ENCODE measurements around the gene GPR25. TPM values are rescaled to one million over a fixed set of nuclear protein-coding genes. Genes with fewer than 3 reads are reported as not detected.

GPR25 gene
- total and polyA plus RNA-seq, 10 of the 15 experiments (the other 5 are each of a cell fraction or from before 2014, with no cell fraction given): not detected

DNA sequence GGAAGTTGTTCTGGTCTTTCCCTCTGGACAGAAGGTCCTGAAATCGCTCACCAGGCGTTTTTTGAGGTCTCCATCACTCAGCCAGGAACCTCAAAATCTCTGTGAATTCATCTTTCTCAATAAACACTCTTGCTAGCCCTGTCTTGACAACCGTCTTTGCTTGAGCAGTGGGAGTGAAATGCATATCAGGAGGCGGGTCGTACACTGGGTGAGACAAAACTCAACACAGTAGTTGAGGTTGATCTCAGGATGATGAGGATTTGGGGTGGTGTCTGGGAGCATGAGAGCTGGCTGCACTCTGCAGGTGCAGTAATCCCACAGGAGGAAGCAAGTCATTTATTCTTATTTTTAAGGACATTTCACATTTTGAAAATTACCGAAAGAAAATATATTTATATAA lies 1.9 kb downstream of the GPR25 start (continued):
- no peak for TF ChIP-seq YY1 (IDR thresholded peaks at IDR 0.05; ENCODE audit: low read depth, low read length)
- no peak for TF ChIP-seq SIX5 (IDR thresholded peaks at IDR 0.05; ENCODE audit: low read depth, low read length, severe bottlenecking)
- TF ChIP-seq NFYB (IDR thresholded peaks at IDR 0.05; ENCODE audit: insufficient read depth, low read depth, low read length): no peak
- no peak for TF ChIP-seq SP1 (IDR thresholded peaks at IDR 0.05; ENCODE audit: low read depth, low read length)

DNA sequence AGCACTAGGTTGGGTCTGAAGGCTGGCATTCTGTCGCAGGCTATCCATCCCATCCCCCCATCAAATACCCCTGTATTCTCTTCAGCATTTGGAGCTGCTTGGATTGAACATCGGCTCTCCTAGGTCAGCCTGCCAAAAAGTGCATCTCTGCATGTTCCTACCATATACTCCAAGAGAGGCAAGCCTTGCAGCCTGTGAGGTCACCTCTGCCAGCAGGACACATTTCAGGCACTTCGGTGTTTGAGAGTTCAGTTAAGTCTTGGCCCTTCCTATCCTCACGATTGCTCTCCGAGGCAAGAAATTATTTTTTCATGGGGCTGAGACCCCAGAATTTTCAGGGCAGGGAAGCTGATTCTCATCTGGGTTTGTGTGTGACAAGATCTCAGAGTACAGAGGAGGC lies 2.6 kb downstream of the GPR25 start:
- BruUV-seq (replicated peaks): no TSS peak
- no peak for FAIRE-seq
- intact Hi-C loops (cut with micrococcal nuclease; ENCODE audit: unreplicated experiment): no loop called here
- TF ChIP-seq ETV6 (conservative IDR thresholded peaks at IDR 0.05 in 1 of 2, IDR thresholded peaks at IDR 0.05 in 1 of 2; ENCODE audit: borderline replicate concordance in 1 of 2, low read depth in 1 of 2) (no peak), IRF4 (IDR thresholded peaks at IDR 0.05; ENCODE audit: low read depth, low read length) (no peak), LARP7 (IDR thresholded peaks at IDR 0.05) (no peak), BHLHE40 (IDR thresholded peaks at IDR 0.05; ENCODE audit: borderline replicate concordance in 1 of 2, low read depth in 2 of 2, low read length in 1 of 2) (no peak), ZNF384 (IDR thresholded peaks at IDR 0.05; ENCODE audit: borderline replicate concordance, low read depth, low read length) (no peak), BRCA1 (IDR thresholded peaks at IDR 0.05; ENCODE audit: low read depth, low read length) (no peak), KLF5 (IDR thresholded peaks at IDR 0.05; ENCODE audit: partially characterized antibody) (no peak), ESRRA (IDR thresholded peaks at IDR 0.05; ENCODE audit: low read length) (no peak), SUPT20H (IDR thresholded peaks at IDR 0.05; ENCODE audit: borderline replicate concordance, control insufficient read depth, low read depth, low read length) (no peak), NFYB (IDR thresholded peaks at IDR 0.05; ENCODE audit: insufficient read depth, low read depth, low read length) (no peak), SREBF1 (IDR thresholded peaks at IDR 0.05; ENCODE audit: low read length) (no peak), MXI1 (IDR thresholded peaks at IDR 0.05; ENCODE audit: low read depth, low read length) (no peak)
- TF ChIP-seq, protein P1, sequence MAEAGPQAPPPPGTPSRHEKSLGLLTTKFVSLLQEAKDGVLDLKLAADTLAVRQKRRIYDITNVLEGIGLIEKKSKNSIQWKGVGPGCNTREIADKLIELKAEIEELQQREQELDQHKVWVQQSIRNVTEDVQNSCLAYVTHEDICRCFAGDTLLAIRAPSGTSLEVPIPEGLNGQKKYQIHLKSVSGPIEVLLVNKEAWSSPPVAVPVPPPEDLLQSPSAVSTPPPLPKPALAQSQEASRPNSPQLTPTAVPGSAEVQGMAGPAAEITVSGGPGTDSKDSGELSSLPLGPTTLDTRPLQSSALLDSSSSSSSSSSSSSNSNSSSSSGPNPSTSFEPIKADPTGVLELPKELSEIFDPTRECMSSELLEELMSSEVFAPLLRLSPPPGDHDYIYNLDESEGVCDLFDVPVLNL (IDR thresholded peaks at IDR 0.05; ENCODE audit: low read depth, low read length): no peak
- TF ChIP-seq, protein P2, sequence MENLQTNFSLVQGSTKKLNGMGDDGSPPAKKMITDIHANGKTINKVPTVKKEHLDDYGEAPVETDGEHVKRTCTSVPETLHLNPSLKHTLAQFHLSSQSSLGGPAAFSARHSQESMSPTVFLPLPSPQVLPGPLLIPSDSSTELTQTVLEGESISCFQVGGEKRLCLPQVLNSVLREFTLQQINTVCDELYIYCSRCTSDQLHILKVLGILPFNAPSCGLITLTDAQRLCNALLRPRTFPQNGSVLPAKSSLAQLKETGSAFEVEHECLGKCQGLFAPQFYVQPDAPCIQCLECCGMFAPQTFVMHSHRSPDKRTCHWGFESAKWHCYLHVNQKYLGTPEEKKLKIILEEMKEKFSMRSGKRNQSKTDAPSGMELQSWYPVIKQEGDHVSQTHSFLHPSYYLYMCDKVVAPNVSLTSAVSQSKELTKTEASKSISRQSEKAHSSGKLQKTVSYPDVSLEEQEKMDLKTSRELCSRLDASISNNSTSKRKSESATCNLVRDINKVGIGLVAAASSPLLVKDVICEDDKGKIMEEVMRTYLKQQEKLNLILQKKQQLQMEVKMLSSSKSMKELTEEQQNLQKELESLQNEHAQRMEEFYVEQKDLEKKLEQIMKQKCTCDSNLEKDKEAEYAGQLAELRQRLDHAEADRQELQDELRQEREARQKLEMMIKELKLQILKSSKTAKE (IDR thresholded peaks at IDR 0.05; ENCODE audit: low read depth, poor library complexity, severe bottlenecking): no peak
- TF ChIP-seq, protein P3, sequence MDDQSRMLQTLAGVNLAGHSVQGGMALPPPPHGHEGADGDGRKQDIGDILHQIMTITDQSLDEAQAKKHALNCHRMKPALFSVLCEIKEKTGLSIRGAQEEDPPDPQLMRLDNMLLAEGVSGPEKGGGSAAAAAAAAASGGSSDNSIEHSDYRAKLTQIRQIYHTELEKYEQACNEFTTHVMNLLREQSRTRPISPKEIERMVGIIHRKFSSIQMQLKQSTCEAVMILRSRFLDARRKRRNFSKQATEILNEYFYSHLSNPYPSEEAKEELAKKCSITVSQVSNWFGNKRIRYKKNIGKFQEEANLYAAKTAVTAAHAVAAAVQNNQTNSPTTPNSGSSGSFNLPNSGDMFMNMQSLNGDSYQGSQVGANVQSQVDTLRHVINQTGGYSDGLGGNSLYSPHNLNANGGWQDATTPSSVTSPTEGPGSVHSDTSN (IDR thresholded peaks at IDR 0.05; ENCODE audit: insufficient replicate concordance, low read depth, low read length): no peak

More for the DNA sequence above, 2.6 kb downstream of the GPR25 start:
- no peak for ATAC-seq
- Histone ChIP-seq H3K27ac (ENCODE audit: control insufficient read depth, insufficient read depth) (no peak overlapping the region), H3K36me3 (ENCODE audit: control insufficient read depth in 2 of 2, insufficient read depth in 2 of 2, low read length in 1 of 2) (no peaks in the 10 kb centered on the region), H4K20me1 (ENCODE audit: control insufficient read depth, insufficient read depth) (no peaks in the 10 kb centered on the region), H2AFZ (ENCODE audit: control insufficient read depth, low read depth, low read length) (no peak overlapping the region), H3K4me1 (ENCODE audit: control insufficient read depth, insufficient read depth, low read length) (peaks cover 22% of the 10 kb centered on the region), H3K9ac (ENCODE audit: control insufficient read depth, insufficient read depth, low read length) (no peak overlapping the region), H3K4me3 (no peak overlapping the region), H3K27me3 (replicated peaks in 1 of 2; ENCODE audit: control insufficient read depth in 2 of 2, insufficient read depth in 2 of 2, low read length in 1 of 2) (no peaks in the 10 kb centered on the region), H3K79me2 (ENCODE audit: control insufficient read depth, insufficient read depth, low read length) (no peaks in the 10 kb centered on the region), H3K9me3 (replicated peaks; ENCODE audit: control insufficient read depth, insufficient read depth, low read length) (no peaks in the 10 kb centered on the region), H3K4me2 (ENCODE audit: control insufficient read depth, insufficient read depth) (no peak overlapping the region)
- CTCF ChIA-PET: interaction anchor here (1.0 to 7.7 kb wide), 4 partner anchors 11 to 146 kb away, joined by 3 to 73 read pairs (median 4); no protein-coding TSS in a partner anchor
- SMC1A ChIA-PET (ENCODE audit: uncharacterized antibody, unreplicated experiment): interaction anchor here (9.4 kb wide), 1 partner anchor 11 kb away, joined by 208 read pairs; no protein-coding TSS in a partner anchor
- POLR2A ChIA-PET: interaction anchor here (0.8 kb wide), 1 partner anchor 8 kb away, joined by 3 read pairs; no protein-coding TSS in a partner anchor
- RAD21 ChIA-PET (ENCODE audit: unreplicated experiment): interaction anchor here (7.9 kb wide), 2 partner anchors 10 to 15 kb away, joined by 98 to 111 read pairs; partner anchors contain the start of gene INAVA
- WGBS (ENCODE audit: insufficient coverage, insufficient replicate concordance, low lambda C conversion rate, missing lambda C conversion rate): 87% methylated on average over 5 of the region's 5 CpGs
- in situ Hi-C loops (cut with MboI): no loop called here
- no peak for DNase-seq (ENCODE audit: low read depth, low spot score)
